Measurements from ENCODE around the gene CGNL1.

The CGNL1 gene

DNA sequence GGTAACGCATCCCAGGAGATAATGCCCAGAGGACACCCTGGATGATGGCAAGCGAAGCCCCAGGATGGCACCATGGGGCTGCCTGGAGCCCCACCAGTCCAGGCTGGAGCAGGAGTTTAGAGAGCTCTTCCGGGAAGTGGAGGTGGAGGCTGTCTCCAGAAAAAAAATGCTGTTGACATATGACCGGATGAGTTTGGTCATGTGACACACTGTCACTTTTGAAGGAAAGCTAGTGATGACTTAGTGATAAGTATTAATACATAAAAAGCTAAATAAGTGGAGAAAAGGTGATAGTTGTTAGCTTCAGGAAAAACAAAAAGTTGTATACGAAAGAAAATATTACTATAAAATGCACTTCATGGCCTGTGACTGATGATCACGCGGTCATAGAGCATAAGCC, 195.4 kb downstream of the CGNL1 start:
- Histone ChIP-seq H2BK15ac (ENCODE audit: low read depth, poor library complexity, severe bottlenecking) (no peak overlapping the region), H2BK120ac (ENCODE audit: low read depth, low read length) (no peak overlapping the region), H2BK12ac (ENCODE audit: low read length in 2 of 2) (no peak overlapping the region), H3K4ac (ENCODE audit: low read depth in 1 of 2, low read length in 2 of 2) (no peak overlapping the region), H4K8ac (ENCODE audit: low read length) (no peak overlapping the region), H3K79me1 (replicated peaks; ENCODE audit: low read length, poor library complexity, severe bottlenecking) (no peaks in the 10 kb centered on the region), H3K23ac (ENCODE audit: low read length in 2 of 2) (no peak overlapping the region), H3K4me1 (ENCODE audit: control insufficient read depth, insufficient read depth, low read depth, low read length) (no peaks in the 10 kb centered on the region), H3K36me3 (ENCODE audit: control insufficient read depth in 1 of 2, insufficient read depth in 2 of 2, low read depth in 1 of 2, low read length in 2 of 2) (no peaks in the 10 kb centered on the region), H4K91ac (ENCODE audit: low read length) (no peak overlapping the region), H3K4me2 (ENCODE audit: low read length, poor library complexity, severe bottlenecking) (no peak overlapping the region), H3K9ac (ENCODE audit: low read length) (no peak overlapping the region), H2BK5ac (ENCODE audit: low read depth, low read length, poor library complexity, severe bottlenecking) (no peak overlapping the region), H2AFZ (ENCODE audit: low read depth, low read length) (no peak overlapping the region), H2AK5ac (ENCODE audit: low read length, severe bottlenecking) (no peak overlapping the region), H3K9me3 (ENCODE audit: control insufficient read depth, low read length) (no peaks in the 10 kb centered on the region), H3K4me3 (ENCODE audit: insufficient read depth in 1 of 2, low read depth in 1 of 2, low read length in 2 of 2) (no peak overlapping the region), H3K27ac (ENCODE audit: low read length, poor library complexity, severe bottlenecking) (no peak overlapping the region), H3K27me3 (ENCODE audit: control insufficient read depth in 1 of 2, insufficient read depth in 1 of 2, low read length in 2 of 2) (no peaks in the 10 kb centered on the region), H3K14ac (ENCODE audit: low read length in 2 of 2) (no peak overlapping the region), H3K18ac (ENCODE audit: low read depth in 1 of 2, low read length in 2 of 2) (no peak overlapping the region)
- WGBS: 90% methylated on average over 7 of the region's 7 CpGs
- DNase-seq: no peak

DNA sequence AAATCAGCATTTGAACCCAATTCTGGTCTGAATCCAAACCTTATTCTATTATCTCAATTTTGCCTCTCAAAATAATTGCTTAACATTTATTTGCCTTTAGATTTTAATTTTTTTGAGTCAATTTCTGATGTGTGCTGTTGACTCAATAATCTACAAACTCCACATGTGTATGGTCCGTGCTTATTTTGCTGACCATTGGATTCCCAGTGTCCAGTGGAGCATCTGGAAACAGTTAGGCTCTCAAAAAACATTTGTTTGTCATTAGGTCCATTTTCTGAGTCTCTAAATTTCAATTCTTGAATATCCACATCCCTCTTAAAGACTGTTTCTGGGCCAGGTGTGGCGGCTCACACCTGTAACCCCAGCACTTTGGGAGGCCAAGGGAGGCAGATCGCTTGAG, 196.2 kb downstream of the CGNL1 start:
- H3K9ac ChIP-seq (ENCODE audit: low read length): no peak overlapping the region
- H2BK12ac ChIP-seq (ENCODE audit: low read length in 2 of 2): no peak overlapping the region
- H2BK120ac ChIP-seq (ENCODE audit: low read depth, low read length): no peak overlapping the region
- H2AK5ac ChIP-seq (ENCODE audit: low read length, severe bottlenecking): no peak overlapping the region
- peaks cover under 1 to 6% of the 10 kb centered on the region in 2 experiments for H3K27me3 ChIP-seq (ENCODE audit: control insufficient read depth in 1 of 2, insufficient read depth in 1 of 2, low read length in 2 of 2)
- WGBS: 93% methylated on average over 3 of the region's 3 CpGs
- H3K4me1 ChIP-seq (ENCODE audit: control insufficient read depth, insufficient read depth, low read depth, low read length): no peaks in the 10 kb centered on the region
- no peak for DNase-seq
- no peak overlapping the region for H4K8ac ChIP-seq (ENCODE audit: low read length)
- no peaks in the 10 kb centered on the region for H3K36me3 ChIP-seq (ENCODE audit: control insufficient read depth in 1 of 2, insufficient read depth in 2 of 2, low read depth in 1 of 2, low read length in 2 of 2)
- H3K14ac ChIP-seq (ENCODE audit: low read length in 2 of 2): no peak overlapping the region
- no peak overlapping the region for H3K4me3 ChIP-seq (ENCODE audit: insufficient read depth in 1 of 2, low read depth in 1 of 2, low read length in 2 of 2)
- no peak overlapping the region for H3K27ac ChIP-seq (ENCODE audit: low read length, poor library complexity, severe bottlenecking)
- no peak overlapping the region for H2BK5ac ChIP-seq (ENCODE audit: low read depth, low read length, poor library complexity, severe bottlenecking)
- no peak overlapping the region for H3K18ac ChIP-seq (ENCODE audit: low read depth in 1 of 2, low read length in 2 of 2)
- no peak overlapping the region for H2BK15ac ChIP-seq (ENCODE audit: low read depth, poor library complexity, severe bottlenecking)
- no peak overlapping the region for H2AFZ ChIP-seq (ENCODE audit: low read depth, low read length)
- no peak overlapping the region for H3K4ac ChIP-seq (ENCODE audit: low read depth in 1 of 2, low read length in 2 of 2)
- no peak overlapping the region for H3K23ac ChIP-seq (ENCODE audit: low read length in 2 of 2)
- H3K9me3 ChIP-seq (ENCODE audit: control insufficient read depth, low read length): no peaks in the 10 kb centered on the region
- no peak overlapping the region for H4K91ac ChIP-seq (ENCODE audit: low read length)
- H3K79me1 ChIP-seq (replicated peaks; ENCODE audit: low read length, poor library complexity, severe bottlenecking): no peaks in the 10 kb centered on the region
- H3K4me2 ChIP-seq (ENCODE audit: low read length, poor library complexity, severe bottlenecking): no peak overlapping the region

DNA sequence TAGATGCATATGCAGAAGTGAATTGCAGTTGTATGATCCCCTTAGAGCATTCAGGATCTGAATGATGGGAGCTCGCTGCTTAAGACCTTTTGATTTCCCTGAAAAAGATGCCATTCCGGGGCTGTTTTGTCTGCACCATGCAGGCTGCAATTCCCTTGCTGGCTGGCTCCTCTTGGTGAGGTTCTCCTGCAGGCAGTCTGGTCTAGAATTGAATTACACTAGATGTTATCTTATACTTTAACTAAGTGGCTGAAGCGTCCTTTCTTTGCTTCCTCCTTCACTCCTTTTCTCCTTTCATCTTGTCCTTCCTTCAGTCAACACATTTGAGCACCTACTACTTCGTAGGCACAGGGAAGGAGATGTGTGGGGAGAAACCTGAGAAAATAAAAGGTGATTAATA, 196.8 kb downstream of the CGNL1 start:
- Histone ChIP-seq H3K4ac (ENCODE audit: low read depth in 1 of 2, low read length in 2 of 2) (no peak overlapping the region), H3K36me3 (ENCODE audit: control insufficient read depth in 1 of 2, insufficient read depth in 2 of 2, low read depth in 1 of 2, low read length in 2 of 2) (no peaks in the 10 kb centered on the region), H2BK5ac (ENCODE audit: low read depth, low read length, poor library complexity, severe bottlenecking) (no peak overlapping the region), H4K91ac (ENCODE audit: low read length) (no peak overlapping the region), H3K4me2 (ENCODE audit: low read length, poor library complexity, severe bottlenecking) (no peak overlapping the region), H3K18ac (ENCODE audit: low read depth in 1 of 2, low read length in 2 of 2) (no peak overlapping the region), H3K9me3 (ENCODE audit: control insufficient read depth, low read length) (no peaks in the 10 kb centered on the region), H3K27me3 (ENCODE audit: control insufficient read depth in 1 of 2, insufficient read depth in 1 of 2, low read length in 2 of 2) (peaks cover 5 to 13% of the 10 kb centered on the region in 2 experiments), H2BK120ac (ENCODE audit: low read depth, low read length) (no peak overlapping the region), H2BK15ac (ENCODE audit: low read depth, poor library complexity, severe bottlenecking) (no peak overlapping the region), H3K14ac (ENCODE audit: low read length in 2 of 2) (no peak overlapping the region), H3K4me3 (ENCODE audit: insufficient read depth in 1 of 2, low read depth in 1 of 2, low read length in 2 of 2) (no peak overlapping the region), H2AK5ac (ENCODE audit: low read length, severe bottlenecking) (no peak overlapping the region), H2AFZ (ENCODE audit: low read depth, low read length) (no peak overlapping the region), H3K9ac (ENCODE audit: low read length) (no peak overlapping the region), H3K23ac (ENCODE audit: low read length in 2 of 2) (no peak overlapping the region), H3K4me1 (ENCODE audit: control insufficient read depth, insufficient read depth, low read depth, low read length) (no peaks in the 10 kb centered on the region), H3K79me1 (replicated peaks; ENCODE audit: low read length, poor library complexity, severe bottlenecking) (no peaks in the 10 kb centered on the region), H3K27ac (ENCODE audit: low read length, poor library complexity, severe bottlenecking) (no peak overlapping the region), H2BK12ac (ENCODE audit: low read length in 2 of 2) (no peak overlapping the region), H4K8ac (ENCODE audit: low read length) (no peak overlapping the region)
- no peak for DNase-seq
- whole genome bisulfite sequencing: 94% methylated on average over 2 of the region's 4 CpGs

DNA sequence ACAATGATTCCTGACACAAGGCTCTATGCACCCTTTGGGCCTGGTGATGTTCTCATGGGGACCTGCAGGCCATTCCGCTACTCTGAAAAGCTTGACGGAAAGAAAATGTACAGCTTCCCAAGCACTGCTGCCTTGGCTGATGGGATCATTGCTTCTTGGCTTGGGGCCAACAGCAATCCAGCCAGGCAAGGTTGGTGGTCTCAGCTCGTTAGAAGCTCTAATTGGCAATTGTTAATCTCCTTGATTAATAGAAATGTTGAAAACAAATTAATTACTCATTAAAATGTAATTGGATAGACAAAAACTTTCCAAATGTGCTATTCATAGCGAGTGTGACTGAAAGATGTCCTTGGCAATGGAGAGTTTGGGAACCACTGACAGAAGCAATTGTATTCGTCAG, 199.1 kb downstream of the CGNL1 start:
- H3K4ac ChIP-seq (ENCODE audit: low read depth in 1 of 2, low read length in 2 of 2): no peak overlapping the region
- no peak overlapping the region for H3K4me2 ChIP-seq (ENCODE audit: low read length, poor library complexity, severe bottlenecking)
- no peak overlapping the region for H2BK120ac ChIP-seq (ENCODE audit: low read depth, low read length)
- 94% methylated on average over 4 of the region's 5 CpGs for WGBS
- H2BK15ac ChIP-seq (ENCODE audit: low read depth, poor library complexity, severe bottlenecking): no peak overlapping the region
- no peak overlapping the region for H2AK5ac ChIP-seq (ENCODE audit: low read length, severe bottlenecking)
- H2BK5ac ChIP-seq (ENCODE audit: low read depth, low read length, poor library complexity, severe bottlenecking): no peak overlapping the region
- no peak overlapping the region for H4K91ac ChIP-seq (ENCODE audit: low read length)
- no peak overlapping the region for H3K4me3 ChIP-seq (ENCODE audit: insufficient read depth in 1 of 2, low read depth in 1 of 2, low read length in 2 of 2)
- H3K23ac ChIP-seq (ENCODE audit: low read length in 2 of 2): no peak overlapping the region
- no peaks in the 10 kb centered on the region for H3K9me3 ChIP-seq (ENCODE audit: control insufficient read depth, low read length)
- H3K18ac ChIP-seq (ENCODE audit: low read depth in 1 of 2, low read length in 2 of 2): no peak overlapping the region
- no peak overlapping the region for H3K9ac ChIP-seq (ENCODE audit: low read length)
- no peak overlapping the region for H2AFZ ChIP-seq (ENCODE audit: low read depth, low read length)
- no peaks in the 10 kb centered on the region for H3K4me1 ChIP-seq (ENCODE audit: control insufficient read depth, insufficient read depth, low read depth, low read length)
- no peak overlapping the region for H3K27ac ChIP-seq (ENCODE audit: low read length, poor library complexity, severe bottlenecking)
- H4K8ac ChIP-seq (ENCODE audit: low read length): no peak overlapping the region
- H2BK12ac ChIP-seq (ENCODE audit: low read length in 2 of 2): no peak overlapping the region
- no peak overlapping the region for H3K14ac ChIP-seq (ENCODE audit: low read length in 2 of 2)
- DNase-seq: no peak
- peaks cover 18 to 35% of the 10 kb centered on the region in 2 experiments for H3K27me3 ChIP-seq (ENCODE audit: control insufficient read depth in 1 of 2, insufficient read depth in 1 of 2, low read length in 2 of 2)
- H3K36me3 ChIP-seq (ENCODE audit: control insufficient read depth in 1 of 2, insufficient read depth in 2 of 2, low read depth in 1 of 2, low read length in 2 of 2): no peaks in the 10 kb centered on the region
- no peaks in the 10 kb centered on the region for H3K79me1 ChIP-seq (replicated peaks; ENCODE audit: low read length, poor library complexity, severe bottlenecking)
